Retina (tissue), 1 donor: Measurements from ENCODE around the gene CCDC187.
"Not testable (repeated sequence)": the region's sequence is repeated elsewhere in the genome, so short reads cannot be mapped to it uniquely, and the experiment has no call there.

Source experiments
- DNase-seq: peaks from one replicate; pipeline ENCODE4 v3.0.0-alpha.2; 2016

The CCDC187 gene

GRCh38 chr9:136303825-136304416 is at the start of gene CCDC187:
Gene CCDC187, minus strand, starts transcription at chr9:136304094. Its CDS starts 264 bp downstream, at chr9:136303830.
- no peak for DNase-seq

- no peak for DNase-seq
Observed at GRCh38 chr9:136353088-136353487, 49.2 kb upstream of the CCDC187 start.

GRCh38 chr9:136352682-136353081 is 48.8 kb upstream of the CCDC187 start:
- no peak for DNase-seq

GRCh38 chr9:136351868-136352267 is 48.0 kb upstream of the CCDC187 start:
- DNase-seq, result not testable (repeated sequence)

GRCh38 chr9:136351252-136351800 is 47.4 kb upstream of the CCDC187 start:
- DNase-seq, result no peak

GRCh38 chr9:136349546-136349945 is 45.7 kb upstream of the CCDC187 start:
- no peak for DNase-seq

GRCh38 chr9:136348691-136349090 is 44.8 kb upstream of the CCDC187 start:
- no peak for DNase-seq

GRCh38 chr9:136347472-136348256 is 43.8 kb upstream of the CCDC187 start:
- DNase-seq, result no peak

- DNase-seq, result no peak
Observed at GRCh38 chr9:136346927-136347465, 43.1 kb upstream of the CCDC187 start.

- DNase-seq, result no peak
Observed at GRCh38 chr9:136346157-136346481, 42.2 kb upstream of the CCDC187 start.

- DNase-seq, result no peak
Observed at GRCh38 chr9:136345281-136346156, 41.6 kb upstream of the CCDC187 start.

- DNase-seq, result no peak
Observed at GRCh38 chr9:136344544-136345280, 40.8 kb upstream of the CCDC187 start.

- DNase-seq, result no peak
Observed at GRCh38 chr9:136343884-136344269, 40.0 kb upstream of the CCDC187 start.

GRCh38 chr9:136343121-136343883 is 39.4 kb upstream of the CCDC187 start:
- no peak for DNase-seq

- DNase-seq, result peak; percentile 94
Observed at GRCh38 chr9:136342181-136343120, 38.6 kb upstream of the CCDC187 start.

- no peak for DNase-seq
Observed at GRCh38 chr9:136341769-136342168, 37.9 kb upstream of the CCDC187 start.

GRCh38 chr9:136341042-136341655 is 37.3 kb upstream of the CCDC187 start:
- no peak for DNase-seq

GRCh38 chr9:136340356-136341041 is 36.6 kb upstream of the CCDC187 start:
- DNase-seq, result no peak

GRCh38 chr9:136339958-136340310 is 36.0 kb upstream of the CCDC187 start:
- DNase-seq, result no peak
